Psoas muscle (tissue), 8 donors: ENCODE data around the gene TRDN. TPM values are rescaled to one million over a fixed set of nuclear protein-coding genes. Genes with fewer than 3 reads are reported as not detected.

Experiments
- ATAC-seq, 4 donors: fragments of 200-7000 bp; cut with Tn5 transposase; one replicate each; pipeline ENCODE4 v1.9.1; 2020; ENCODE audit warnings: moderate library complexity in 3 of 4, mild to moderate bottlenecking in 2 of 4
- DNase-seq, 2 donors: peaks; one replicate each; pipeline ENCODE4 v3.0.0-alpha.2; 2020
- H3K27ac ChIP-seq: fragments of 200-600 bp; one replicate; pipeline ENCODE4 v1.8.0; 2022
- H3K27me3 ChIP-seq, 3 donors: fragments of 200-600 bp in 1 of 3; one replicate each; pipeline versions ENCODE4 v1.6.1 to v1.8.0; 2013 to 2022; ENCODE audit warnings: low read length in 2 of 3, mild to moderate bottlenecking in 2 of 3, moderate library complexity in 1 of 3; ENCODE audit not compliant: insufficient read depth in 3 of 3
- H3K36me3 ChIP-seq, 2 donors: fragments of 200-600 bp in 1 of 2; one replicate each; pipeline versions ENCODE4 v1.6.1 to v1.8.0; 2013 to 2022; ENCODE audit warnings: low read depth in 1 of 2, mild to moderate bottlenecking in 1 of 2, moderate library complexity in 1 of 2; ENCODE audit not compliant: insufficient read depth in 1 of 2
- H3K4me1 ChIP-seq: fragments of 200-600 bp; one replicate; pipeline ENCODE4 v1.8.0; 2022
- H3K4me3 ChIP-seq: fragments of 200-600 bp; one replicate; pipeline ENCODE4 v1.8.0; 2022; ENCODE audit warnings: mild to moderate bottlenecking
- H3K9me3 ChIP-seq: fragments of 200-600 bp; one replicate; pipeline ENCODE4 v1.8.0; 2022
- CTCF ChIP-seq: fragments of 200-600 bp; IDR thresholded peaks from one replicate; pipeline ENCODE4 v1.8.0; 2022; ENCODE audit warnings: antibody characterized with exemption
- WGBS, 3 donors: extraction: QIAGEN DNeasy Blood & Tissue Kit; methylation state at CpG; one replicate each; pipeline versions ENCODE4 v1.1.6 to v1.1.7; 2013; 5-methylcytosine and 5-hydroxymethylcytosine counted together
- intact Hi-C, 2 donors: fragments of 100-400 bp; cut with DNase I; formaldehyde crosslinking; loops; one replicate each; pipeline versions ENCODE4 v1.11.0 to v1.14.2; 2022
- polyA plus RNA-seq, 3 donors: library from polyadenylated mRNA; stranded (reverse); fragments of 200-250 nt; gene quantifications; one replicate each; pipeline ENCODE4 v1.2.3, GENCODE V29; 2013
- total RNA-seq, 4 donors: library from RNA; stranded (reverse); fragmentation: NEBNext Ultra II Directional in 2 of 4; extraction: Animal tissue kit (Norgen Biotek cat#: 25700) in 2 of 4; gene quantifications; one replicate each; pipeline versions ENCODE4 v1.2.1 to v1.2.4, GENCODE V29; 2021 to 2023
- donor health status: healthy with polysubstance abuse.
- donor health status: DM: no; HTN: no; CAD: no; lungs with moderate emphysema.
- donor health status: Bipolar disorder and iron deficiency.
- donor health status: healthy.
- donor health status: DM: yes; HTN: yes; CAD: no.
- donor health status: DM: no; HTN: no; CAD: no.
- donor health status: DM: no; HTN: no; CAD: no.
- donor health status: DM: yes; HTN: yes; CAD: no.

Gene TRDN
- total and polyA plus RNA-seq, 7 donors: 79.7 to 1,361 (median 399) TPM

- no peak for DNase-seq
- H3K9me3 ChIP-seq: no peaks in the 10 kb centered on the region
- H3K27ac ChIP-seq: peak overlapping the region; percentile 81
- WGBS, 3 donors: 18 to 33% (median 29%) methylated on average over 3 of the region's 3 CpGs
- TF ChIP-seq CTCF: no peak
- H3K27me3 ChIP-seq: no peaks in the 10 kb centered on the region
- intact Hi-C loops: no loop called here
- ATAC-seq: peak; percentile 49 to 76 (median 63)
- peak overlapping the region; percentile 51 for H3K4me3 ChIP-seq
- peaks cover 0 to 3% of the 10 kb centered on the region in 2 donors for H3K36me3 ChIP-seq
- peaks cover 68% of the 10 kb centered on the region for H3K4me1 ChIP-seq
Measured at GRCh38 chr6:123520217-123520616, 116.5 kb downstream of the TRDN start.

- H3K27ac ChIP-seq: peak overlapping the region; percentile 81
- H3K4me1 ChIP-seq: peaks cover 67% of the 10 kb centered on the region
- H3K27me3 ChIP-seq: no peaks in the 10 kb centered on the region
- ATAC-seq (peak; percentile 80 to 93 (median 86)), DNase-seq (peak; percentile 68 to 92)
- intact Hi-C loops: no loop called here
- no peak for TF ChIP-seq CTCF
- peak overlapping the region; percentile 51 for H3K4me3 ChIP-seq
- peaks cover 0 to 8% of the 10 kb centered on the region in 2 donors for H3K36me3 ChIP-seq
- H3K9me3 ChIP-seq: no peaks in the 10 kb centered on the region
Measured at GRCh38 chr6:123519189-123519505, 117.6 kb downstream of the TRDN start.

- H3K4me3 ChIP-seq: peak overlapping the region; percentile 17
- intact Hi-C loops: no loop called here
- peak in 1 of 2 donors; percentile 70 for DNase-seq
- H3K4me1 ChIP-seq: peaks cover 68% of the 10 kb centered on the region
- H3K36me3 ChIP-seq: peaks cover 0 to 8% of the 10 kb centered on the region in 2 donors
- H3K27ac ChIP-seq: peak overlapping the region; percentile 81
- H3K9me3 ChIP-seq: no peaks in the 10 kb centered on the region
- ATAC-seq: peak; percentile 43 to 68 (median 56)
- TF ChIP-seq CTCF: no peak
- 17 to 32% (median 20%) methylated on average over 5 of the region's 5 CpGs for WGBS, 3 donors
- H3K27me3 ChIP-seq: no peaks in the 10 kb centered on the region
Measured at GRCh38 chr6:123518441-123519188, 118.1 kb downstream of the TRDN start.

- Histone ChIP-seq H3K4me3 (no peak overlapping the region), H3K27ac (peak overlapping the region; percentile 81), H3K9me3 (no peaks in the 10 kb centered on the region), H3K36me3 (peaks cover 0 to 31% of the 10 kb centered on the region in 2 donors), H3K4me1 (peaks cover 49% of the 10 kb centered on the region), H3K27me3 (no peaks in the 10 kb centered on the region)
- no peak for TF ChIP-seq CTCF
- intact Hi-C loops: no loop called here
- DNase-seq: no peak
- WGBS, 3 donors: 22 to 29% (median 28%) methylated on average over 2 of the region's 2 CpGs
- no peak for ATAC-seq
Measured at GRCh38 chr6:123515715-123516114, 121.0 kb downstream of the TRDN start.

GRCh38 chr6:123509112-123509511, 127.6 kb downstream of the TRDN start:
- DNase-seq (no peak), ATAC-seq (peak; percentile 44 to 64 (median 48))
- Histone ChIP-seq H3K9me3 (no peaks in the 10 kb centered on the region), H3K4me3 (no peak overlapping the region), H3K27ac (peak overlapping the region; percentile 54), H3K36me3 (peaks cover 0 to 63% of the 10 kb centered on the region in 2 donors), H3K4me1 (peaks cover 17% of the 10 kb centered on the region), H3K27me3 (no peaks in the 10 kb centered on the region)
- 0 to 40% (median 39%) methylated on average over 1 of the region's 1 CpG for WGBS, 3 donors
- no peak for TF ChIP-seq CTCF
- intact Hi-C loops: no loop called here
